Measurements from ENCODE around the gene MROH7.

The MROH7 gene

GRCh38 chr1:54694771-54695170, 53.2 kb downstream of the MROH7 start:
- Mint-ChIP-seq H3K4me3 (no peak overlapping the region), H3K36me3 (ENCODE audit: low read depth) (no peaks in the 10 kb centered on the region), H3K27ac (no peak overlapping the region), H3K27me3 (peaks cover 6% of the 10 kb centered on the region), H3K4me1 (ENCODE audit: low read depth) (no peaks in the 10 kb centered on the region), H3K9me3 (no peaks in the 10 kb centered on the region)

GRCh38 chr1:54695221-54695620, 53.6 kb downstream of the MROH7 start:
- H3K27me3 Mint-ChIP-seq = peaks cover 6% of the 10 kb centered on the region
- H3K4me1 Mint-ChIP-seq (ENCODE audit: low read depth) = no peaks in the 10 kb centered on the region
- H3K4me3 Mint-ChIP-seq = no peak overlapping the region
- H3K27ac Mint-ChIP-seq = no peak overlapping the region
- H3K9me3 Mint-ChIP-seq = no peaks in the 10 kb centered on the region
- no peaks in the 10 kb centered on the region for H3K36me3 Mint-ChIP-seq (ENCODE audit: low read depth)

DNA sequence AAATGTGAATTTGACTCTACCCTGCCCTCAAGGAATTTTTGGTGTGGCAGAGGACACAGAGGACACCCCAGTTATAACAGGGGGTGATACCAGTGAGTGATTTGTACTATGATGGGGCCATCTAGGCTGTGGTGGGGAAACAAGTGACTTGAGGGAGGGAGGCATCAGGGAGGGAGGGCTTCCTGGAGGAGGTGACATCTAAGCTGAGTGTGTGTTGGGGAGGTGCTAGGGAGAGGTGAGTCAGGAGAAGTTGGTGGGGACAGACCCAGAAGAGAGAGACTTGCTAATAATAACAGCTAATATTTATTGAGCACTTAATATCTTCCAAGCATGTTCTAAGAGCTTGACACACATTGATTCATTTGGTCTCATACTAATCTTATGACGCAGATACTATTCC, 54.2 kb downstream of the MROH7 start:
- Mint-ChIP-seq H3K27me3 (peaks cover 6% of the 10 kb centered on the region), H3K4me3 (no peak overlapping the region), H3K9me3 (no peaks in the 10 kb centered on the region), H3K27ac (no peak overlapping the region), H3K4me1 (ENCODE audit: low read depth) (no peaks in the 10 kb centered on the region), H3K36me3 (ENCODE audit: low read depth) (no peaks in the 10 kb centered on the region)

DNA sequence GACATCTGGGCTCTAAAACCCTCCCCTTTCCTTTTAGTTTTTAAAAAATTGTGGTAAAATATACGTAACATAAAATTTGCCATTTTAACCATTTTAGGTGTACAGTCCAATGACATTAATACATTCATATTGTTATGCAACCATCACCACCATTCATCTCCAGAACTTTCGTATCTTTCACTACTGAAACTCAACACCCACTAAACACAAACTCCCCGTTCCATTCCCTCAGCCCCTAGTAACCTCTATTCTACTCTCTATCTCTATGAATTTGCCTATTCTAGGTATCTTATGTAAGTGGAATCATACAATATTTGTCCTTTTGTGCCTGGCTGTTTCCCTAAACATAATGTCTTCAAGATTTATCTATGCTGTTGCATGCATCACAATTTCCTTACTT, 54.7 kb downstream of the MROH7 start:
- no peak overlapping the region for H3K4me3 Mint-ChIP-seq
- H3K4me1 Mint-ChIP-seq (ENCODE audit: low read depth) = no peaks in the 10 kb centered on the region
- H3K36me3 Mint-ChIP-seq (ENCODE audit: low read depth) = no peaks in the 10 kb centered on the region
- H3K27ac Mint-ChIP-seq = no peak overlapping the region
- no peaks in the 10 kb centered on the region for H3K9me3 Mint-ChIP-seq
- H3K27me3 Mint-ChIP-seq = peaks cover 6% of the 10 kb centered on the region

DNA sequence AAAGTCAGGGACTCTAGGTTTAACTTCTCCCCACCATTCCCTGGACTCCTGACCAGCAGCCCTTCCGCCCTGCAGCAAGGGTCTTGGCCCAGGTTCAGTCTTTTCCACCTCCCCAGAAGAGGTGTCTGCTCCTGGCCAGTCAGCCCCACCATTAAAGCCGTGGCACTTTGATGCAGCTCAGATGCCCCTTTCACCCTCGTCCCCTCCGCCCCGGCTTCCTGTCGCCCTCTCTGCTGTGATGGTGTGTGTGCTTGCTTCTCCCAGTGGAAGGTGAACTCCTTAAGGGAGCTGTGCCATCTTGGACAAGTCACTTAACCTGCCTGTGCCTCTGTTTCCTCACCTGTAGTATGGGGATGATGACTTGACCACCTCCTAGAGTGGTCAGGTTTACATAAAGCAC, 56.3 kb downstream of the MROH7 start:
- no peak overlapping the region for H3K4me3 Mint-ChIP-seq
- H3K27me3 Mint-ChIP-seq = peaks cover 6% of the 10 kb centered on the region
- H3K36me3 Mint-ChIP-seq (ENCODE audit: low read depth) = no peaks in the 10 kb centered on the region
- no peak overlapping the region for H3K27ac Mint-ChIP-seq
- H3K9me3 Mint-ChIP-seq = no peaks in the 10 kb centered on the region
- no peaks in the 10 kb centered on the region for H3K4me1 Mint-ChIP-seq (ENCODE audit: low read depth)

- H3K9me3 Mint-ChIP-seq = no peaks in the 10 kb centered on the region
- H3K4me1 Mint-ChIP-seq (ENCODE audit: low read depth) = no peaks in the 10 kb centered on the region
- H3K4me3 Mint-ChIP-seq = no peak overlapping the region
- H3K27ac Mint-ChIP-seq = no peak overlapping the region
- no peaks in the 10 kb centered on the region for H3K36me3 Mint-ChIP-seq (ENCODE audit: low read depth)
- peaks cover 6% of the 10 kb centered on the region for H3K27me3 Mint-ChIP-seq
Observed at GRCh38 chr1:54698346-54698745, 56.8 kb downstream of the MROH7 start.

DNA sequence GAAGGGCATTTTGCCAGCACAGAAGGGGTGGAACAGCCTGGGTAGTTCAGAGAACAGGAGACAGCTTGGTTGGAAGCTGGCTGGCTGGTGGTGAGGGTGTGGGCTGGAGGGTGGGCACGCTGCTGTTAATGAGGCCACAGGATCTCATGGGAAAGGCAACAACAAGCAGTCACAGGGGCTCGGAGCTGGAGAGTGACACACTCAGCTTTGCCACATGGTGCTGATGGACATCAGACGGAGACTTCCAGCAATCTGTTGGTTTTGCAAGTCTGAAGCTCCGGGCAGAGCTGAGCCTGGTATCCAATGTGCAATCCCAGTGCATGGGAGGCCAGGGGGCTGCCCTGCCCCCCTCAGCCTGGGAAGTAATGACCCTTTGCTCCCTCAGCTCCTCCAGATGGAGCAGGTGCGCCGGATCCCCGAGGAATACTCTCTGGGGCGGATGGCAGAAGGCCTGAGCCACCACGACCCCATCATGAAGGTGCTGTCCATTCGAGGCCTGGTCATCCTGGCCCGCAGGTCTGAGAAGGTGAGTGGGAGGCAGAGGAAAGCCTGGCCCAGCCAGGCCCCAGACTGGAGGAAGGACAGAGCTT, 58.4 kb downstream of the MROH7 start:
- H3K27me3 Mint-ChIP-seq = peaks cover 9% of the 10 kb centered on the region
- H3K9me3 Mint-ChIP-seq = no peaks in the 10 kb centered on the region
- no peak overlapping the region for H3K27ac Mint-ChIP-seq
- no peak overlapping the region for H3K4me3 Mint-ChIP-seq
- H3K36me3 Mint-ChIP-seq (ENCODE audit: low read depth) = no peaks in the 10 kb centered on the region
- no peaks in the 10 kb centered on the region for H3K4me1 Mint-ChIP-seq (ENCODE audit: low read depth)

- Mint-ChIP-seq H3K4me3 (no peak overlapping the region), H3K9me3 (no peaks in the 10 kb centered on the region), H3K36me3 (ENCODE audit: low read depth) (no peaks in the 10 kb centered on the region), H3K27me3 (peaks cover 9% of the 10 kb centered on the region), H3K27ac (no peak overlapping the region), H3K4me1 (ENCODE audit: low read depth) (no peaks in the 10 kb centered on the region)
Observed at GRCh38 chr1:54701066-54701465, 59.5 kb downstream of the MROH7 start.

- Mint-ChIP-seq H3K4me1 (ENCODE audit: low read depth) (no peaks in the 10 kb centered on the region), H3K27me3 (peaks cover 9% of the 10 kb centered on the region), H3K4me3 (no peak overlapping the region), H3K36me3 (ENCODE audit: low read depth) (no peaks in the 10 kb centered on the region), H3K9me3 (no peaks in the 10 kb centered on the region), H3K27ac (no peak overlapping the region)
Observed at GRCh38 chr1:54701996-54702395, 60.4 kb downstream of the MROH7 start.

GRCh38 chr1:54703471-54703870, 61.9 kb downstream of the MROH7 start:
- Mint-ChIP-seq H3K4me1 (ENCODE audit: low read depth) (no peaks in the 10 kb centered on the region), H3K9me3 (no peaks in the 10 kb centered on the region), H3K27ac (no peak overlapping the region), H3K27me3 (peaks cover 7% of the 10 kb centered on the region), H3K36me3 (ENCODE audit: low read depth) (no peaks in the 10 kb centered on the region), H3K4me3 (no peak overlapping the region)

DNA sequence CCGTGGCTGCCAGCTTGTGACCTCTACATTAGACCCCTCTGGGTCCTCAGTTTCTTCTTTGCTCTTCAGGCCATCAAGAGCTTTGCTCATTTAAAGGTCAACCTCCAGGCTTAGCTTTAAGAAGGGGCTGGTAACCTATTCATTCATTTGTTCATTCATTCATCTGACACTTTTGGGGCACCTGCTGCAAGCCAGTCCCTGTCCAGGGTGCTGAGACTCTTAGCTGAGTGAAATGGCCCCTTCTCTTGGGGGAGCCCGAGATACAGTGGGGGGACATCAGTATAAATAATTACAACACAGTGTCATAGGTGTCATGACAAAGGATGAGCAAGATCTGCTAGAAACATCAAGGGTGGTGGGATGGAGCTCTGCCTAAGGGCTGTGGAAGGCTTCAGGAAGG, 63.6 kb downstream of the MROH7 start:
- H3K4me3 Mint-ChIP-seq = no peak overlapping the region
- no peaks in the 10 kb centered on the region for H3K4me1 Mint-ChIP-seq (ENCODE audit: low read depth)
- no peaks in the 10 kb centered on the region for H3K36me3 Mint-ChIP-seq (ENCODE audit: low read depth)
- H3K27ac Mint-ChIP-seq = no peak overlapping the region
- H3K27me3 Mint-ChIP-seq = peaks cover 7% of the 10 kb centered on the region
- H3K9me3 Mint-ChIP-seq = no peaks in the 10 kb centered on the region

- Mint-ChIP-seq H3K9me3 (no peaks in the 10 kb centered on the region), H3K27ac (no peak overlapping the region), H3K4me3 (no peak overlapping the region), H3K4me1 (ENCODE audit: low read depth) (no peaks in the 10 kb centered on the region), H3K27me3 (peaks cover 7% of the 10 kb centered on the region), H3K36me3 (ENCODE audit: low read depth) (no peaks in the 10 kb centered on the region)
Observed at GRCh38 chr1:54706419-54706818, 64.8 kb downstream of the MROH7 start.

- H3K36me3 Mint-ChIP-seq (ENCODE audit: low read depth) = no peaks in the 10 kb centered on the region
- H3K9me3 Mint-ChIP-seq = no peaks in the 10 kb centered on the region
- peak overlapping the region; percentile 29 for H3K27ac Mint-ChIP-seq
- H3K4me1 Mint-ChIP-seq (ENCODE audit: low read depth) = no peaks in the 10 kb centered on the region
- no peak overlapping the region for H3K4me3 Mint-ChIP-seq
- peaks cover 7% of the 10 kb centered on the region for H3K27me3 Mint-ChIP-seq
Observed at GRCh38 chr1:54708385-54708784, 66.8 kb downstream of the MROH7 start.

DNA sequence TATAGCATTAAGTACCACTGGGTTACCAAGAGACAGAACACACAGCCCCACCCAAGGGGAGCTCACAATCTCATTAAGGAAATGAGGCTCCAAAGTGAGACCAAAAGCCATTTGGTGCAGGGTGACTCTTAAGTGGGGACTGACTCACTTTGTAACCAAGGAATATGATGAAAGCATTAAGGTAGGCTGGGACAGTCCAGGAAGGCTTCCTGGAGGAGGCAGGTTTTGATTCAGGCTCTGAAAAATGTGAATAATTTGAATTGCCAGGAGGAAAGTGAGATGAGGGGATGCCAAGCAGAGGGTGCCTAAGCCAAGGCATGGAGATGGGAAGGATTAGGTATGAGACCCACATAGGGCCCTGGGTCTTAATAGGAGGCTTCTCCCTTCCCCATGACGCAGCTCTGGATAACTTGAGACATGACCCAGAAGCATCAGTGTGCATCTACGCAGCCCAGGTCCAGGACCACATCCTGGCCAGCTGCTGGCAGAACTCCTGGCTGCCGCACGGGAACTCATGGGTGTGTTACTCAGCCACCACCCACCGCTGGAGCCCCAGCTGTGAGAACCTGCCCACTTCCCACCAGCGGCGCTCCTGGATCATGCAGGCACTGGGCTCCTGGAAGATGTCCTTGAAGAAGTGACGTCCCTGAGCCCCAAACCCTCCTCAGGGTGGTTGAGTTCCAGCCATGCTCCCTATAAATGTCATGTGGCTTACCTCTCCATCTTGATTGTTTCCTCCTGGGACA, 68.1 kb downstream of the MROH7 start:
- H3K27ac Mint-ChIP-seq = no peak overlapping the region
- no peak overlapping the region for H3K4me3 Mint-ChIP-seq
- H3K4me1 Mint-ChIP-seq (ENCODE audit: low read depth) = no peaks in the 10 kb centered on the region
- H3K27me3 Mint-ChIP-seq = peaks cover 4% of the 10 kb centered on the region
- H3K36me3 Mint-ChIP-seq (ENCODE audit: low read depth) = no peaks in the 10 kb centered on the region
- no peaks in the 10 kb centered on the region for H3K9me3 Mint-ChIP-seq

- no peak overlapping the region for H3K4me3 Mint-ChIP-seq
- H3K9me3 Mint-ChIP-seq = no peaks in the 10 kb centered on the region
- no peak overlapping the region for H3K27ac Mint-ChIP-seq
- peaks cover 7% of the 10 kb centered on the region for H3K4me1 Mint-ChIP-seq (ENCODE audit: low read depth)
- no peaks in the 10 kb centered on the region for H3K36me3 Mint-ChIP-seq (ENCODE audit: low read depth)
- peaks cover 4% of the 10 kb centered on the region for H3K27me3 Mint-ChIP-seq
Observed at GRCh38 chr1:54710434-54710833, 68.8 kb downstream of the MROH7 start.

DNA sequence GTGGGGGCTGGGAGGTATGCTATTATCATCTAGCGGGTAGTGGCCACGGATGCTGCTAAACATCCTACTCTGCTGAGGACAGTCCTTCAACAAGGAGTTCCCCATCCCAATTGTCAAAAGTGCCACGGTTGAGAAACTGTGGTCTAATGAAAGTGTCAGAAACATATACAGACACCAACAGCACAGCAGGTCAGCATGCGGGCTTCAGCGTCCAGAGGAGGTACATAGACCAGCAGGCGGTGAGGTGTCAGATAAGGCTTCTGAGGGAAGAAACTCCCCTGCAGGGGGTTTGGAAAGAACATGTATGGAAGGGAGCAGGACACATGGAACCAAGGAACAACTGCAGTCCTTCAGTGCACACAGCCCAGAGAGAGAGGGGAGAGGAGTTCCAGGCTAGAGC, 69.3 kb downstream of the MROH7 start:
- Mint-ChIP-seq H3K36me3 (ENCODE audit: low read depth) (no peaks in the 10 kb centered on the region), H3K27me3 (peaks cover 4% of the 10 kb centered on the region), H3K4me1 (ENCODE audit: low read depth) (peaks cover 8% of the 10 kb centered on the region), H3K9me3 (no peaks in the 10 kb centered on the region), H3K4me3 (no peak overlapping the region), H3K27ac (no peak overlapping the region)

Data from stimulated activated naive CD8-positive, alpha-beta T cell treated with anti-CD3 and anti-CD28 coated beads, Interleukin-15, Interleukin-2, amounts not matched to agents 100 ng/mL and 50 ng/mL, for 24 hours (primary cell).